H7 (cell line): ENCODE results near the gene SAG. TPM values are rescaled to one million over a fixed set of nuclear protein-coding genes. Genes with fewer than 3 reads are reported as not detected.
"Not testable (repeated sequence)": the region's sequence is repeated elsewhere in the genome, so short reads cannot be mapped to it uniquely, and the experiment has no call there.

Experiments used
- DNase-seq: peaks from one replicate; pipeline ENCODE4 v3.0.0; 2012
- H3K27me3 ChIP-seq: 2 replicates; pipeline ENCODE4 v1.6.0; 2011; ENCODE audit warnings: mild to moderate bottlenecking, low read length; ENCODE audit not compliant: control insufficient read depth, insufficient read depth
- H3K36me3 ChIP-seq: replicated peaks from 2 replicates; pipeline ENCODE4 v1.5.1; 2011; ENCODE audit warnings: low read length; ENCODE audit not compliant: control insufficient read depth, insufficient read depth
- H3K4me3 ChIP-seq: 2 replicates; pipeline ENCODE4 v1.5.1; 2011; ENCODE audit warnings: low read depth, mild to moderate bottlenecking, control low read depth, low read length, moderate library complexity; ENCODE audit not compliant: insufficient read depth
- total RNA-seq: library from RNA; depleted of rRNA; stranded (reverse); fragments of >200 nt; shearing (Covaris generic); gene quantifications from 2 replicates; pipeline ENCODE4 v1.2.3, GENCODE V29; 2014

Gene SAG
- total RNA-seq, 1 experiment from 2014 or later: not detected

DNA sequence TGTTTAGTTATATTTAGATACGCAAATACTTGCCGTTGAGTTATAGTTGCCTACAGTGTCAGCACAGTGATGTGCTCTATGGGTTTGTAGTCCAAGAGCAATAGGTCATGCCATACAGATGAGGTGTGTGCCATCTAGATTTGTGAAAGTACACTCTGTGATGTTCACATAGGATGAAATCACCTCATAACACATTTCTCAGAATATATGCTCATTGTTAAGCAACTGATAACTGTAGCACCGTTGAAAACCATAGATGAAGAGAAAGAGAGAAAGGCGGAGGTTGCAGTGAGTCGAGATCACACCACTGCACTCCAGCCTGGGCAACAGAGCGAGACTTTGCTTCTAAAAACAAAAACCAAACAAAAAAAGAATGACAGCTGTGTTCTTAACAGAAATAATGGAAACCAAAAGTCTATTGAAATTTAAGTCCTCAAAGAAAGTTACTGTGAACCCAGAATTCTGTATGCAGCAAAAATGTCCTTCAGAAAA lies 56.2 kb downstream of the SAG start:
- no peak for DNase-seq
- Histone ChIP-seq H3K36me3 (no peaks in the 10 kb centered on the region), H3K4me3 (no peak overlapping the region), H3K27me3 (no peaks in the 10 kb centered on the region)

DNA sequence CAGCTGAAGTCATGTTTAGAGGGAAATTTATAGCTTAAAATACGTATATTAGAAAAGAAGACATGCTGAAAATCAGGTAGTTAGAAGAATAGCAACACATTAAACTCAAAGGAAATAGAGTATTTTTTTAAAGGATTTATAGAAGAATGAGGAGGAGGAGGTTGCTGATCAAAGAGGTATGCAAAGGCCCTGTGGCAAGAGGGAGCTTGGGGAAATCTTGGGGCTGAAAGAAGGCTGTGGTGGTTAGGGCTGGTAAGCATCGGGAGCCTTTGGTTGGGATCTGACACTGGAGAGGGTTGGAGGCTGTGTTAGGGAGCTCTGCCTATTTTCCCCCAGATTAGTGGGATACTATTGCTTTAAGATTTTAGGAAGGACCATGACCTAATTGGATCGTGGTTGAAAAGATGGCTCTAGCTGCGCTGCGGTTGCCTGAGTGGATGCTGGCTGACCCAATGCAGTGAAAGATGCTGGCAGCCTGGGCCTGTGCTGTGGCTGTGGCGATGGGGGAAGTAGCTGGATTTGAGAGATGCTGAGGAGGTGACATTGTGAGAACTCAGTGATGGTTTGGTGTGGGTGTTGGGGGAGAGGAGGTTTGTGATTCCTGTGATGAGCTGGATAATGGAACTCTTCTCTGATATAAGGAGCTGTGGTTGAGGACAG lies 58.4 kb downstream of the SAG start:
- no peaks in the 10 kb centered on the region for H3K36me3 ChIP-seq
- no peak for DNase-seq
- H3K27me3 ChIP-seq: no peaks in the 10 kb centered on the region
- no peak overlapping the region for H3K4me3 ChIP-seq

GRCh38 chr2:233367586-233367985 lies 60.0 kb downstream of the SAG start:
- Histone ChIP-seq H3K36me3 (no peaks in the 10 kb centered on the region), H3K27me3 (no peaks in the 10 kb centered on the region), H3K4me3 (no peak overlapping the region)
- DNase-seq: no peak

- no peak overlapping the region for H3K4me3 ChIP-seq
- H3K27me3 ChIP-seq: no peaks in the 10 kb centered on the region
- DNase-seq: no peak
- no peaks in the 10 kb centered on the region for H3K36me3 ChIP-seq
Measured at GRCh38 chr2:233368756-233369155, 61.1 kb downstream of the SAG start.

- no peak overlapping the region for H3K4me3 ChIP-seq
- H3K27me3 ChIP-seq: no peaks in the 10 kb centered on the region
- no peaks in the 10 kb centered on the region for H3K36me3 ChIP-seq
- peak; percentile 32 for DNase-seq
Measured at GRCh38 chr2:233369462-233369861, 61.8 kb downstream of the SAG start.

DNA sequence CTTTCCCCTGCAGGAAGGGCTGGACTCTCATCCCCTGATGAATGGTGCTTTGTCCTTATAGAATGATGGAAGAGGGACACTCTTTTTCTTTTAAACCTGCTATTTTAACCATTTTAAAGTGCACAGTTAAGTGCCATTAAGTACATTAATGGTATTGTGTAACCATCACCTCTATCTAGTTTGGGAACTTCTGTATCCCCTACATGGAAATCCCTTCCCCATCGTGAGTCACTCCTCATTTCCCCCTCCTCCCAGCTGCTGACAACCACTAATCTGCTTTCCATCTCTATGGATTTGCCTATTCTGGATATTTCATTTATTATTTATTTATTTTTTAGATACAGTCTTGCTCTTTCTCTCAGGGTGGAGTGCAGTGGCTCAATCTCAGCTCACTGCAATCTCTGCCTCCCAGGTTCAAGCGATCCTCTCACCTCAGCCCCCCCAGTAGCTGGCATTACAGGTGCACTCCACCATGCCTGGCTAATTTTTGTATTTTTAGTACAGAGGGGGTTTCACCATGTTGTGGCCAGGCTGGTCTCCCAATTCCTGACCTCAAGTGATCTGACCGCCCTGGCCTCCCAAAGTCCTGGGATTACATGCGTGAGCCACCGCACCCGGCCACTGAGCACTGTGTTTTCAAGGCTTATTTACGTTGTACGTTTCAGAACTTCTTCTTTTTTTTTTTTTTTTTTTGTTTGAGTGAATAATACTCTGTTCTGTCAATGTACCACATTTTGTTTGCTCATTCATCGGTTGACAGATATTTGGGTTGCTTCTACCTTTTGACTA lies 62.5 kb downstream of the SAG start:
- Histone ChIP-seq H3K27me3 (no peaks in the 10 kb centered on the region), H3K36me3 (no peaks in the 10 kb centered on the region), H3K4me3 (no peak overlapping the region)
- DNase-seq: no peak

DNA sequence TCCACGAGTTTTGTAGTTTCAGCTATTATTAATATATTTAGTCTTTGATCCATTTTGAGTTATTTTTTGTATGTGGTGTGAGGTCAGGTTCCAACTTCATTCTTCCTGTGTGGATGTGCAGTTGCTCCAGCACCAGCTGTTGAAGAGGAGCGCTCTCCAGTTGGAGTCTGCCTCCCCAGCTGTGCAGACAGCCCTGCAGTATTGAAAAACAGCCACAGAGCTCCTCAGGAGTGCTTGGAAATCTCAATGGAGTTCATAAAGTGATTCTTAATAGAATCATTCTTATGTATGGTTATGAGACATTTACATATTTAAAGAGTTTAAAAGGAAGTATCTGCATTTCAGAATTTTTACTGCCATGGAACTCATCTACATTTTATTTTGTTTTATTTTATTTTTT lies 64.0 kb downstream of the SAG start:
- DNase-seq: peak; percentile 49
- Histone ChIP-seq H3K4me3 (no peak overlapping the region), H3K27me3 (no peaks in the 10 kb centered on the region), H3K36me3 (no peaks in the 10 kb centered on the region)

DNA sequence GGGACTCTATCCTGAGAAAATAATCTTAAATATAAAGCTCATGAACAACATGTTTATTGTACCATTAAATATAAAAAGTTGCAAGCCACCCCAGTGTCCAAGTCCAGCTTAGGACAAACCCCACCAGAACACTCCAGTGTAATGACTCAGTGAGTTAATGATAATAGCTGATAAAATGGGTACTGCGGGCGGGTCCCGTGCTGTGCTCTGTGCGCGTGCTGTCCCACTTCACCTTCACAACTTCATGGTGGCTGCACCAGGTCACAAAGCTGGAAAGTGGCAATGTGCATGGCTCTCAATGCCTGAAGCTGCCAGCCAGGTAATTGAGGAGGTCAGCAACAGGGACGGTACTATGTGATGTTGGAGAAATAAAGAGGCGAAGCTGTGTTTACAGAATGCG lies 65.2 kb downstream of the SAG start:
- H3K27me3 ChIP-seq: no peaks in the 10 kb centered on the region
- H3K36me3 ChIP-seq: no peaks in the 10 kb centered on the region
- no peak for DNase-seq
- no peak overlapping the region for H3K4me3 ChIP-seq

DNA sequence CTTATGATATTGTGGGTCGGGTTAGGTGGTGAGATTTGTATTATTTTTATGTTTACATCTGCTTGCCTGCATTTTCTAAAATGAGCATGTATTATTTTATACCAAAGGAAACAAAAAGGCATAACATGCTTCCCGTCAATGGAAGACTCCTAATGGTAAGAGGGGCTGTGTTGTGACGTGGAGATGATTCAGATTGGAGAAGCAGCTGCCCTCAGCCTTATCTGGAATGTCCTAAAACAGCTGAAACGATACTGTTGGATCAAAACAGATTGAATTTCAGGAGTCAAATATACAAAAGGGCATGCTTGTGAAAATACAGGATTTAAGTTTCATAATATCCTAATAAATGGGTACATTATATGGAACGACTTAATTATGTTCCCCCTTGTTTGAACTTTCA lies 65.7 kb downstream of the SAG start:
- no peaks in the 10 kb centered on the region for H3K36me3 ChIP-seq
- H3K4me3 ChIP-seq: no peak overlapping the region
- H3K27me3 ChIP-seq: no peaks in the 10 kb centered on the region
- DNase-seq: no peak

DNA sequence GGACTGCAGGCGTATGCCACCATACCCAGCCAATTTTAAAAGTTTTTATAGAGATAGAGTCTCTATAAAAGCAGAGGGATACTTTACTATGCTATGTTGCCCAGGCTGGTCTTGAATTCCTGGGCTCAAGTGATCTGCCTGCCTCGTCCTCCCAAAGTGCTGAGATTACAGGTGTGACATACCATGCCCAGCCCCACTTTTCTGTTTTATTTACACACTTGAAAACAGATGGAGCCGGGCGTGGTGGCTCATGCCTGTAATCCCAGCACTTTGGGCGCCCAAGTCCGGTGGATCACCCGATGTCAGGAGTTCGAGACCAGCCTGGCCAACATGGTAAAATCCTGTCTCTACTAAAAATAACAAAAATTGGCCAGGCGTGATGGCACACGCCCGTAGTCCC lies 67.2 kb downstream of the SAG start:
- not testable (repeated sequence) for DNase-seq, H3K27me3 ChIP-seq, H3K4me3 ChIP-seq, H3K36me3 ChIP-seq

DNA sequence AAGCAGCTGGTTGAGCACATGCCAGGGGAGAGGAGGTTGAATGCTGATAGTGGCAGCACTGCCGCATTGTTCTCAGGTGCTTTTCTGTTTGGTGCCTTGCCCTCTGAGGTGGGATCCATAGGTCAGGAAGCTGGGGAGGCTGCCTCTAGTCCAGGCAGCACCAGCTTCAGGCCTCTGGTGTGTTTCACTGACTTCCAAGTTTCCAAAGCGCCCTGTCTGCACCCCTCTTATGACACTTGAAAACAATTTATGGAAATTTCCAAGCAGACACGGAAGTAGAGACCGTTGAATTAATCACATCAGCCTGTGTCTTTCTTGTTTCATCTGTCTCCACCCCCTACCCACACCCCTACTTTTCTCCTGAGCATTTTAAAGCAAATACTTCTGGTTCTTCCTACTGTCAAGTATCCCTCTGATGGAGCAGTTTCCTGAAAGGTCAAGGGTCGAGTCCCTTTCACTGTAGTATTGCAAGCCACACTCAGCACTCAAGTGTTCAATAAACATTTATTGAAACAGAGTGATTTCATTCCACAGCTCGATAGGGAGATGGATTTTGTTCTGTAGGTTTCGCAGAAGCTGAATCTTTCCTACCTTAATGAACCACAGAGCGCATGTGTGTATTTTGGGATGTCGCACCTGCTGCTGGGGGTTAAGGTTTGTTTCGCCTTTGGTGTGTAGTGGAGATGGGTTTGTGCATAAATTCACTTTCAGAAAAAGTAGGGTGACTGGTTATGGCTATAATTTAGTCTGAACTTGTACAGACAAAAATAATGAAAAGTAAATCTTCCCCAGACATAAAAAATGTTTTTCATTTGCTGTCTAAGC lies 68.1 kb downstream of the SAG start:
- no peak for DNase-seq
- Histone ChIP-seq H3K27me3 (no peaks in the 10 kb centered on the region), H3K36me3 (no peaks in the 10 kb centered on the region), H3K4me3 (no peak overlapping the region)

DNA sequence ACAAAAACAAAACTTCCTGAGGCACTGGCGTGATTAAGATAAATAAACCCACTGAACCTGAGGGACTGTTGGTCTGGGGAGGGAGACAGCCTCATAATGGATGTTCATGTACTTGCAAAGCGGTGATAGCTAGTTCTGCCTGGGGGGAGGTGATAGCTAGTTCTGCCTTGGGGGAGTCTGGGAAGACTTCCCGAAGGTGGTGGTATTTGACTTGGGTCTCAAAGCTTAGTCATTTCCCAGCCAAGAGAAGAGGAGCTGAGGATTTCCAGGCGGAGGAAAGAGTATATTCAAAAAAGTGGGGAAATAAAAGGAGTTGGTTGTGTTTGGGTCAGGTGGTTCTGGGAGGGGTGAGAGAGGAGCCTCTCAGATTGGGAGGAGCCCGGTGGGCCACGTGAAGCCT lies 71.4 kb downstream of the SAG start:
- Histone ChIP-seq H3K27me3 (no peaks in the 10 kb centered on the region), H3K36me3 (no peaks in the 10 kb centered on the region), H3K4me3 (no peak overlapping the region)
- DNase-seq: peak; percentile 23

DNA sequence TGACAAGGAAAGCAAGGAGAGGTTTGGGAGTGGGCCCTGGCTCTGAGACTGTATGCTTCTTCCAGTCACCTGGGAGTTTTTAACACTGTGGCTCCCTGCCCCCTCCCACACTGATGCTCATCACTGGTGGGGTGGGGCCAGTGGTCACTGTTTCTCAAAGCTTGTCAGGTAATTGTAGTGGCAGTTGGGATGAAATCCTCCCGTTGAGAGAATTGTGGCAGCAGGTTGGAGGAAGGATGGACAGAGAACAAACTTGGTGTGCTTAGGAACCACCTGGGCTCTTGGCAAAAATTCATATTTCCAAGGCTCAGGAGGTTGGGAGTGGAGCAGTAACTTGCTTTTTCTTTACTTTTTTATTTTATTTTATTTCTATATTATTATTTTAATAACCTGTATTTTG lies 71.8 kb downstream of the SAG start:
- DNase-seq: no peak
- Histone ChIP-seq H3K27me3 (no peaks in the 10 kb centered on the region), H3K36me3 (no peaks in the 10 kb centered on the region), H3K4me3 (no peak overlapping the region)

GRCh38 chr2:233380132-233380895 lies 72.7 kb downstream of the SAG start:
- H3K36me3 ChIP-seq: no peaks in the 10 kb centered on the region
- no peak for DNase-seq
- no peak overlapping the region for H3K4me3 ChIP-seq
- H3K27me3 ChIP-seq: no peaks in the 10 kb centered on the region
